B cell (primary cell): ENCODE measurements around the gene PINLYP. TPM values are rescaled to one million over a fixed set of nuclear protein-coding genes. Genes with fewer than 3 reads are reported as not detected.
A peak's percentile ranks its signal among the peaks of the same experiment; 100 is the strongest.

Source experiments
- ATAC-seq: fragments of 200-7000 bp; cut with Tn5 transposase; one replicate; pipeline ENCODE4 v1.10.0; 2021; ENCODE audit warnings: low read depth, mild to moderate bottlenecking, moderate number of reproducible peaks, moderate library complexity
- CTCF ChIA-PET: fragments of 350-600 bp; sonication (Branson Sonifier 250); formaldehyde crosslinking; loops from one replicate; lab custom pipeline; 2021; ENCODE audit warnings: antibody characterized with exemption, inconsistent platforms; lab: Charles Lee
- POLR2A ChIA-PET: fragments of 350-600 bp; sonication (Branson Sonifier 250); formaldehyde crosslinking; loops from one replicate; lab custom pipeline; 2021; ENCODE audit warnings: antibody characterized with exemption; lab: Charles Lee
- DNase-seq: peaks from one replicate; pipeline ENCODE4 v3.0.0; 2013
- H2AFZ ChIP-seq: 2 replicates; pipeline ENCODE4 v1.6.1; 2012; ENCODE audit warnings: mild to moderate bottlenecking, low read depth, low read length; ENCODE audit not compliant: insufficient read depth, poor library complexity, severe bottlenecking
- H3K27ac ChIP-seq, 2 donors: 1 replicate in 1 of 2; 2 replicates in 1 of 2; pipeline ENCODE4 v1.5.1; 2012 to 2013; ENCODE audit warnings: low read length in 2 of 2, mild to moderate bottlenecking in 2 of 2, moderate library complexity in 1 of 2
- H3K27me3 ChIP-seq, 4 experiments: fragments of 200-600 bp in 1 of 4; sonication (generic) in 1 of 4; replicated peaks in 1 of 4; 1 replicate in 2 of 4; 2 replicates in 2 of 4; pipeline versions ENCODE4 v1.6.1 to v1.7.0; 2013 to 2016; ENCODE audit warnings: low read length in 3 of 4, mild to moderate bottlenecking in 2 of 4, mixed read lengths in 1 of 4, moderate library complexity in 1 of 4; ENCODE audit not compliant: insufficient read depth in 4 of 4, control insufficient read depth in 3 of 4; ENCODE audit errors: control extremely low read depth in 1 of 4
- H3K36me3 ChIP-seq, 2 experiments: replicated peaks in 1 of 2; 1 replicate in 1 of 2; 2 replicates in 1 of 2; pipeline versions ENCODE4 v1.6.1 to v1.7.1; 2013; ENCODE audit warnings: low read length in 1 of 2; ENCODE audit not compliant: insufficient read depth in 2 of 2, control insufficient read depth in 1 of 2; ENCODE audit errors: control extremely low read depth in 1 of 2, extremely low read depth in 1 of 2
- H3K4me1 ChIP-seq, 2 donors: fragments of 200-600 bp in 1 of 2; sonication (generic) in 1 of 2; 1 replicate in 1 of 2; 2 replicates in 1 of 2; pipeline versions ENCODE4 v1.5.1 to v1.6.1; 2013 to 2017; ENCODE audit warnings: low read length in 2 of 2; ENCODE audit not compliant: control insufficient read depth in 2 of 2, insufficient read depth in 2 of 2
- H3K4me2 ChIP-seq: replicated peaks from 2 replicates; pipeline ENCODE3; 2012; ENCODE audit warnings: mild to moderate bottlenecking, low read depth, low read length; ENCODE audit not compliant: poor library complexity, severe bottlenecking
- H3K4me3 ChIP-seq, 5 experiments: fragments of 200-600 bp in 1 of 5; sonication (generic) in 1 of 5; 1 replicate in 3 of 5; 2 replicates in 2 of 5; pipeline versions ENCODE4 v1.5.1 to v1.7.0; 2011 to 2016; ENCODE audit warnings: low read length in 4 of 5, mild to moderate bottlenecking in 4 of 5, low read depth in 2 of 5, control low read depth in 1 of 5, moderate library complexity in 1 of 5; ENCODE audit not compliant: insufficient read depth in 1 of 5; ENCODE audit errors: control extremely low read depth in 1 of 5, extremely low read depth in 1 of 5
- H3K79me2 ChIP-seq: fragments of 200-600 bp; sonication (generic); one replicate; pipeline ENCODE4 v1.6.0; 2016; ENCODE audit warnings: low read length; ENCODE audit not compliant: control insufficient read depth, insufficient read depth
- H3K9ac ChIP-seq: fragments of 200-600 bp; sonication (generic); 2 replicates; pipeline ENCODE4 v1.6.1; 2017; ENCODE audit warnings: mild to moderate bottlenecking, low read length, moderate library complexity
- H3K9me3 ChIP-seq, 3 donors: one replicate each; pipeline versions ENCODE4 v1.6.1 to v1.7.1; 2013; ENCODE audit warnings: low read length in 2 of 3; ENCODE audit not compliant: control insufficient read depth in 2 of 3, insufficient read depth in 1 of 3; ENCODE audit errors: control extremely low read depth in 1 of 3
- H4K20me1 ChIP-seq: 2 replicates; pipeline ENCODE4 v1.6.0; 2012; ENCODE audit warnings: mild to moderate bottlenecking, low read length; ENCODE audit not compliant: insufficient read depth, control insufficient read depth, poor library complexity, severe bottlenecking
- H3K27ac Mint-ChIP-seq: one replicate; pipeline ENCODE4 v1.8.0; 2021; ENCODE audit warnings: mixed read lengths
- H3K27me3 Mint-ChIP-seq: one replicate; pipeline ENCODE4 v1.8.0; 2021; ENCODE audit warnings: mixed read lengths
- H3K4me1 Mint-ChIP-seq: one replicate; pipeline ENCODE4 v1.8.0; 2021; ENCODE audit warnings: mixed read lengths
- H3K4me3 Mint-ChIP-seq: one replicate; pipeline ENCODE4 v1.8.0; 2021; ENCODE audit warnings: mixed read lengths
- H3K9me3 Mint-ChIP-seq: one replicate; pipeline ENCODE4 v1.8.0; 2022; ENCODE audit warnings: mixed read lengths; ENCODE audit not compliant: insufficient read depth
- CTCF ChIP-seq: fragments of 200-600 bp; IDR thresholded peaks from one replicate; pipeline ENCODE4 v1.8.0; 2022; ENCODE audit warnings: antibody characterized with exemption, mild to moderate bottlenecking
- WGBS: methylation state at CpG from one replicate; pipeline ENCODE4 v1.1.5; 2013; ENCODE audit warnings: missing lambda C conversion rate; ENCODE audit not compliant: insufficient coverage; 5-methylcytosine and 5-hydroxymethylcytosine counted together
- intact Hi-C: fragments of 100-400 bp; cut with micrococcal nuclease; formaldehyde crosslinking; loops from one replicate; pipeline ENCODE4 v1.10.0; 2022
- polyA plus RNA-seq: library from polyadenylated mRNA; depleted of rRNA; stranded (reverse); fragments of >200 nt; gene quantifications from 2 replicates; pipeline ENCODE4 v1.2.3, GENCODE V29; 2012
- total RNA-seq, 2 donors: library from RNA; stranded (reverse); fragments of 120-200 nt in 1 of 2; gene quantifications; 1 replicate in 1 of 2; 2 replicates in 1 of 2; pipeline versions ENCODE4 v1.2.3 to v1.2.4, GENCODE V29; 2013 to 2022

The PINLYP gene
- total and polyA plus RNA-seq, 2 donors (not counting 1 experiment from before 2014, with no cell fraction given) = 2.0 to 2.9 TPM

- DNase-seq = peak; percentile 37
- whole genome bisulfite sequencing = 3% methylated on average over 26 of the region's 26 CpGs
- no peak for TF ChIP-seq CTCF
Observed at GRCh38 chr19:43525836-43526771, 49.5 kb upstream of the PINLYP start.

More at GRCh38 chr19:43525836-43526771, 49.5 kb upstream of the PINLYP start:
- Mint-ChIP-seq H3K27me3 (no peaks in the 10 kb centered on the region), H3K4me3 (peak overlapping the region; percentile 98), H3K9me3 (no peaks in the 10 kb centered on the region), H3K4me1 (peaks cover 29% of the 10 kb centered on the region), H3K27ac (peak overlapping the region; percentile 46)
- peaks cover 11% of the 10 kb centered on the region for H3K79me2 ChIP-seq
- peak overlapping the region; percentile 80 for H3K9ac ChIP-seq
- ChIA-PET POLR2A (no interaction called here), CTCF (interaction anchor here (0.6 to 14.1 kb wide), 7 partner anchors 9 to 199 kb away, joined by 3 to 644 read pairs (median 5); partner anchors contain the start of gene PHLDB3)
- H3K36me3 ChIP-seq = no peaks in the 10 kb centered on the region
- ATAC-seq = no peak
- peak overlapping the region; percentile 22 to 78 (median 72) for H3K4me3 ChIP-seq
- peaks cover 19 to 30% of the 10 kb centered on the region in 2 donors for H3K4me1 ChIP-seq
- no peaks in the 10 kb centered on the region for H3K27me3 ChIP-seq
- no peaks in the 10 kb centered on the region for H3K9me3 ChIP-seq
- intact Hi-C loops = no loop called here
- H4K20me1 ChIP-seq = no peaks in the 10 kb centered on the region
- peak overlapping the region; percentile 92 for H3K4me2 ChIP-seq
- peak overlapping the region; percentile 16 to 63 for H3K27ac ChIP-seq
- peak overlapping the region; percentile 95 for H2AFZ ChIP-seq
